HCT116 (cell line): Measurements from ENCODE around the gene CCDC9B.

Experiments used
- CEBPB ChIP-seq: IDR thresholded peaks from 2 replicates; pipeline ENCODE4 v1.6.1; 2012; ENCODE audit warnings: low read depth
- EZH2 ChIP-seq: fragments of 200-600 bp; sonication (generic); IDR thresholded peaks from 2 replicates; pipeline ENCODE4 v1.6.1; 2017; ENCODE audit warnings: antibody characterized with exemption, mixed run types
- EZH2phosphoT487 ChIP-seq: fragments of 200-600 bp; IDR thresholded peaks from 2 replicates; pipeline ENCODE4 v1.6.1; 2018; ENCODE audit warnings: antibody characterized with exemption, borderline replicate concordance
- FOSL1 ChIP-seq: IDR thresholded peaks from 2 replicates; pipeline ENCODE4 v1.6.1; 2012; ENCODE audit warnings: low read depth
- JUND ChIP-seq: IDR thresholded peaks from 2 replicates; pipeline ENCODE4 v1.6.1; 2012
- POLR2A ChIP-seq: IDR thresholded peaks from 2 replicates; pipeline ENCODE4 v1.7.0; 2011; ENCODE audit warnings: borderline replicate concordance; ENCODE audit not compliant: insufficient read depth, insufficient read length; ENCODE audit errors: extremely low read depth
- POLR2AphosphoS5 ChIP-seq: IDR thresholded peaks from 2 replicates; pipeline ENCODE4 v1.6.1; 2011; ENCODE audit warnings: mild to moderate bottlenecking, low read depth, low read length, moderate library complexity
- YY1 ChIP-seq: IDR thresholded peaks from 2 replicates; pipeline ENCODE4 v1.6.1; 2011; ENCODE audit warnings: low read length, low read depth, moderate library complexity, mild to moderate bottlenecking; ENCODE audit not compliant: insufficient replicate concordance; ENCODE audit errors: extremely low read depth
- ZNF274 ChIP-seq: fragments of 200-500 bp; sonication (Bioruptor generic); IDR thresholded peaks from 2 replicates; pipeline ENCODE4 v1.6.1; 2014; ENCODE audit warnings: mild to moderate bottlenecking, low read depth, low read length, inconsistent platforms
- TF ChIP-seq, protein P1 (sequence below): IDR thresholded peaks from 2 replicates; pipeline ENCODE4 v1.6.1; 2012
- TF ChIP-seq, protein P2 (sequence below), 3 experiments: fragments of 200-600 bp in 1 of 3; sonication (generic) in 1 of 3; IDR thresholded peaks in 2 of 3; conservative IDR thresholded peaks in 1 of 3; 2 replicates each; pipeline ENCODE4 v1.5.1; 2012 to 2017; ENCODE audit warnings: low read depth in 2 of 3, low read length in 2 of 3, antibody characterized with exemption in 1 of 3, borderline replicate concordance in 1 of 3, control low read depth in 1 of 3, mild to moderate bottlenecking in 1 of 3, mixed read lengths in 1 of 3, mixed run types in 1 of 3, moderate library complexity in 1 of 3; ENCODE audit not compliant: insufficient read depth in 1 of 3
- TF ChIP-seq, protein P3 (sequence below): IDR thresholded peaks from 2 replicates; pipeline ENCODE4 v1.6.1; 2012; ENCODE audit warnings: low read depth

DNA sequence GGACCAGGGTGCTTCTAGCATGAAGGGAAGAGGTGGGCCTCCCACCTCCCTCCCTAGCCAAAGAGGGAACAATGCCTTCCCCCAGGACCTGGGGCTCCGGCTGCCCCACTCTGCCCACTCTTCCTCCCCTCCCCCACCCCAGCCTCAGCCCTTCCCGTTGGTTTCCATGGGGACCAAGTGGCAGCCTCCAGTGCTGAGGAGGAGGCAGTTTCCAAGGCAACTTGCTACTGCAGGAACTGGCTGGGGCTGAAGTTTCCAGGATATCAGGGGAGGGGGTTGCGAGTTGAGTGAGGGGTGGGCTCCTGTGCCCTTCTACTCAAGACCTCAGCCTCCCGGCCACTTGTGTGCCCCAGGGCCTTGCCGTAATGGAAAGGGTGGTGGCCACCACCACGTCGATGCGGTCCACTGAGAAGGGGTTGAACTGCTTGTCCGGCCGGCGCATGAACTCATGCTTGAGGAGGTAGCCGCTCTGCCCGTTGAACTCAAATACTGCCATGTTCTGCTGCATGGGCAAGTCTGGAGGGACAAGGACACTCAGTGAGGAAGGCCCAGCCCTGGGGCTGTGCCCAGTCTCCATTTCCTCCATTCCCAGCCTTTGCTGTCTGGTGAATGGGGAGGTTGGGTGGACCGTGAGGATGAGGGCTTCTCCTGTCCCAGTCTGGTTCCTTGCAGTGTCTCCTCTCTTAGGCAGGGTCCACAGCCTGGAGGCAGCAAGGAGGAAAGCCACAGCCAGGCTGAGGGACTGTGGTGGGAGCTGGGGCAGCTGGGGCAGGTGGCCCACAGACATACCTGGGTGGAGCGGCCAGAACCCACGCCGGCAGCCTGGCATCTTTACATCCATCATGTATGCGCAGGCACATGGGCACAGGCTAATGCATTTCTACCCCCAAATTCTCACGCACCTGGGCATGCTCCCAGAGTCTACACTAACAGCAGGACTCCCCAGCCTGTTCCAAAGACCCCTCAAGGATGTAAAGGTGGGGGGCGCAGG, 46.5 kb downstream of the CCDC9B start:
- TF ChIP-seq, protein P1, sequence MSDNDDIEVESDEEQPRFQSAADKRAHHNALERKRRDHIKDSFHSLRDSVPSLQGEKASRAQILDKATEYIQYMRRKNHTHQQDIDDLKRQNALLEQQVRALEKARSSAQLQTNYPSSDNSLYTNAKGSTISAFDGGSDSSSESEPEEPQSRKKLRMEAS: no peak
- no peak for TF ChIP-seq CEBPB
- TF ChIP-seq, protein P2, sequence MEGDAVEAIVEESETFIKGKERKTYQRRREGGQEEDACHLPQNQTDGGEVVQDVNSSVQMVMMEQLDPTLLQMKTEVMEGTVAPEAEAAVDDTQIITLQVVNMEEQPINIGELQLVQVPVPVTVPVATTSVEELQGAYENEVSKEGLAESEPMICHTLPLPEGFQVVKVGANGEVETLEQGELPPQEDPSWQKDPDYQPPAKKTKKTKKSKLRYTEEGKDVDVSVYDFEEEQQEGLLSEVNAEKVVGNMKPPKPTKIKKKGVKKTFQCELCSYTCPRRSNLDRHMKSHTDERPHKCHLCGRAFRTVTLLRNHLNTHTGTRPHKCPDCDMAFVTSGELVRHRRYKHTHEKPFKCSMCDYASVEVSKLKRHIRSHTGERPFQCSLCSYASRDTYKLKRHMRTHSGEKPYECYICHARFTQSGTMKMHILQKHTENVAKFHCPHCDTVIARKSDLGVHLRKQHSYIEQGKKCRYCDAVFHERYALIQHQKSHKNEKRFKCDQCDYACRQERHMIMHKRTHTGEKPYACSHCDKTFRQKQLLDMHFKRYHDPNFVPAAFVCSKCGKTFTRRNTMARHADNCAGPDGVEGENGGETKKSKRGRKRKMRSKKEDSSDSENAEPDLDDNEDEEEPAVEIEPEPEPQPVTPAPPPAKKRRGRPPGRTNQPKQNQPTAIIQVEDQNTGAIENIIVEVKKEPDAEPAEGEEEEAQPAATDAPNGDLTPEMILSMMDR (IDR thresholded peaks at IDR 0.05 in 2 of 3, conservative IDR thresholded peaks at IDR 0.05 in 1 of 3; ENCODE audit: borderline replicate concordance in 1 of 3, insufficient read depth in 1 of 3, low read depth in 2 of 3, low read length in 2 of 3): no peak
- no peak for TF ChIP-seq POLR2AphosphoS5
- TF ChIP-seq POLR2A: no peak
- no peak for TF ChIP-seq EZH2
- no peak for TF ChIP-seq ZNF274
- no peak for TF ChIP-seq EZH2phosphoT487
- TF ChIP-seq FOSL1: no peak
- TF ChIP-seq YY1: no peak
- TF ChIP-seq JUND: no peak
- TF ChIP-seq, protein P3, sequence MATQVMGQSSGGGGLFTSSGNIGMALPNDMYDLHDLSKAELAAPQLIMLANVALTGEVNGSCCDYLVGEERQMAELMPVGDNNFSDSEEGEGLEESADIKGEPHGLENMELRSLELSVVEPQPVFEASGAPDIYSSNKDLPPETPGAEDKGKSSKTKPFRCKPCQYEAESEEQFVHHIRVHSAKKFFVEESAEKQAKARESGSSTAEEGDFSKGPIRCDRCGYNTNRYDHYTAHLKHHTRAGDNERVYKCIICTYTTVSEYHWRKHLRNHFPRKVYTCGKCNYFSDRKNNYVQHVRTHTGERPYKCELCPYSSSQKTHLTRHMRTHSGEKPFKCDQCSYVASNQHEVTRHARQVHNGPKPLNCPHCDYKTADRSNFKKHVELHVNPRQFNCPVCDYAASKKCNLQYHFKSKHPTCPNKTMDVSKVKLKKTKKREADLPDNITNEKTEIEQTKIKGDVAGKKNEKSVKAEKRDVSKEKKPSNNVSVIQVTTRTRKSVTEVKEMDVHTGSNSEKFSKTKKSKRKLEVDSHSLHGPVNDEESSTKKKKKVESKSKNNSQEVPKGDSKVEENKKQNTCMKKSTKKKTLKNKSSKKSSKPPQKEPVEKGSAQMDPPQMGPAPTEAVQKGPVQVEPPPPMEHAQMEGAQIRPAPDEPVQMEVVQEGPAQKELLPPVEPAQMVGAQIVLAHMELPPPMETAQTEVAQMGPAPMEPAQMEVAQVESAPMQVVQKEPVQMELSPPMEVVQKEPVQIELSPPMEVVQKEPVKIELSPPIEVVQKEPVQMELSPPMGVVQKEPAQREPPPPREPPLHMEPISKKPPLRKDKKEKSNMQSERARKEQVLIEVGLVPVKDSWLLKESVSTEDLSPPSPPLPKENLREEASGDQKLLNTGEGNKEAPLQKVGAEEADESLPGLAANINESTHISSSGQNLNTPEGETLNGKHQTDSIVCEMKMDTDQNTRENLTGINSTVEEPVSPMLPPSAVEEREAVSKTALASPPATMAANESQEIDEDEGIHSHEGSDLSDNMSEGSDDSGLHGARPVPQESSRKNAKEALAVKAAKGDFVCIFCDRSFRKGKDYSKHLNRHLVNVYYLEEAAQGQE: no peak
